Fibroblast of peridontal ligament (primary cell): Measurements from ENCODE around the gene SLC18B1.

ENCODE experiments used
- DNase-seq: peaks from one replicate; pipeline ENCODE4 v3.0.0-alpha.2; 2010; ENCODE audit errors: extremely low read depth

SLC18B1 gene

DNA sequence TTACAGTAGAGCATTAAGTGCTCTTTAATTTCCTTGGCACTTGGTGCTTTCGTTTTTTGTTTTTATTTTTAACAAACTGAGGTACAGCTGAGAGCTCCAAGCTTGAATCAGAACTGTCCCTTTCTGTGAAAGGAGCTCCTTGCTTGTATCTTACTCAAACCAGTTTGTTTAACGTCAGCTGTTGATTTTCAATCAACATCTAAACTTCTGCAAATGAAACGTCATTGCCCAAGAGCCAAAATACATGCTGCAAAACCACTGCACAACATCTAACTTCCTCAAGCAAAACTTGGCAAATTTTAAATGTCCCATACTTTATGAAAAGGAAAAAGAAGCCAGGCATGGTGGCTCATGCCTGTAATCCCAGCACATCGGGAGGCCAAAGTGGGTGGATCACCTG, 55.9 kb downstream of the SLC18B1 start:
- no peak for DNase-seq

DNA sequence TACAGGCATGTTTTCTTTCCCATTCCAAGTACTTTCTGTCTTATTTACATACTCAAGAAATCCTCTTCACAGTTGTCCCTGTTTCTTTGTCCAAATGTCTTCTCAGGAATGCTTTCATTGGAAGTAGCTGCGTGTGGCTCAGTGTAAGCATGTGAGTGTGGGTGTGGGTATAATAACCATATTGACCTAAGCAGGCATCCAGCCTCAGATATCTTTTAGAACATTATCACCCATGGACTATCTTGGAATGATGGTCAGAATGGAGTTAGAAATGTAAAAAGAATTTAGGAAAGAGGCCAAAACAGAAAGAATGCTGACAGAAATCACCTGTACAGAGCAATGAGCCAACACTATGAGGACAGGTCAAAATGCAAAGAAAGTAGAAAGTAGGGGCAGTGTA, 57.2 kb downstream of the SLC18B1 start:
- DNase-seq: no peak

- DNase-seq: no peak
Measured at GRCh38 chr6:132736239-132736638, 62.2 kb downstream of the SLC18B1 start.

DNA sequence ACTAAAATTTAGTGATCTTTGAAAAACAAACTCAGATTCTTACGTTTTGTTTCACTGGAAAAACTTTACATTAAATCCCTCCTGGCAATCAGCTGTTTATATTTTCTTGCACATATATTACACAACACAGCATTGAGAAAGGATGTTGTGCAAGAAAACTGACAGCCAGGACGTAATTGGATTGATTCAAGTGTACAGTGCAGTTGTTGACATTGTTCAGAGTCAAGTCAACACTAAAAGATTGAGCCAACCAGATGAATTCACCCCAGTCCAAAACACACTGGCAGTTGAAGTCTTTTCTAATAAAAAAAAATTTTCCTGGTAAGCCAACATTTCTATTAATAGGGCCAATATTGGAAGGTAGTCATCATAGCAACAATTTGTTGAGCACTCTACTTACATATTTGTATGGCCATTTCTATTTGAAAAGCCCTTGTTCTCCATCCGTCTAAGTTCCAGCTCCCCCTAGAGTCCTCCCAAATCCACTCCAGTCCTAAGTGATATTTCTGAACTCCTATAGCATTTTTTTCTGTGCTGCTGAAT, 63.7 kb downstream of the SLC18B1 start:
- DNase-seq: peak; percentile 64

DNA sequence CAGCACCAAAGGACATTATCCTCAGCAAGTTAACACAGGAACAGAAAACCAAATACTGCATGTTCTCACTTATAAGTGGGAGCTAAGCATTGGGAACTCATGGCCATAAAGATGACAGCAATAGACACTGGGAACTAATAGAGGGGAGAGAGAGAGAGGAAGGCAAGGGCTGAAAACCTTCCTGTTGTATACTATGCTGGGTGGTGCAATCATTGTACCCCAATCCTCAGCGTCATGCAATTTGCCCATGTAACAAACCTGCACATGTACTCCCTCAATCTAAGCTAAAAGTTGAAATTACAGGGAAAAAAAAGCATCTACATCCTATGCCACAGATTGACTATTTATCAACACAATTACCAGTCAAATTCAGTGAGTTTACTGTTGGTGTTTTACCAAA, 64.6 kb downstream of the SLC18B1 start:
- DNase-seq: no peak

DNA sequence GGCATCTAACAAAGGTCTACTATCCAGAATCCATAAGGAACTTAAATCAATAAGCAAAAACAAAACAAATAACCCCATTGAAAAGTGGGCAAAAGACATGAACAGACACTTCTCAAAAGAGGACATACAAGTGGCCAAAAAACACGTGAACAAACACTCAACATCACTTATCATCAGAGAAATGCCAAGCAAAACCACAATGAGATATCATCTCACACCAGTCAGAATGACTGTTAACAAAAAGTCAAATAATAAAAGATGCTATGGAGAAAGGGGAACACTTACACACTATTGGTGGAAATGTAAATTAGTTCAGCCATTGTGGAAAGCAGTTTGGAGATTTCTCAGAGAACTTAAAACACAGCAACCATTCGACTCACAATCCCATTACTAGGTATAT, 65.2 kb downstream of the SLC18B1 start:
- no peak for DNase-seq

GRCh38 chr6:132731086-132731485, 67.4 kb downstream of the SLC18B1 start:
- DNase-seq: peak; percentile 7

- peak; percentile 85 for DNase-seq
Measured at GRCh38 chr6:132730560-132730959, 67.9 kb downstream of the SLC18B1 start.

GRCh38 chr6:132728616-132729015, 69.8 kb downstream of the SLC18B1 start:
- DNase-seq: no peak

- DNase-seq: no peak
Measured at GRCh38 chr6:132726608-132726975, 71.8 kb downstream of the SLC18B1 start.

DNA sequence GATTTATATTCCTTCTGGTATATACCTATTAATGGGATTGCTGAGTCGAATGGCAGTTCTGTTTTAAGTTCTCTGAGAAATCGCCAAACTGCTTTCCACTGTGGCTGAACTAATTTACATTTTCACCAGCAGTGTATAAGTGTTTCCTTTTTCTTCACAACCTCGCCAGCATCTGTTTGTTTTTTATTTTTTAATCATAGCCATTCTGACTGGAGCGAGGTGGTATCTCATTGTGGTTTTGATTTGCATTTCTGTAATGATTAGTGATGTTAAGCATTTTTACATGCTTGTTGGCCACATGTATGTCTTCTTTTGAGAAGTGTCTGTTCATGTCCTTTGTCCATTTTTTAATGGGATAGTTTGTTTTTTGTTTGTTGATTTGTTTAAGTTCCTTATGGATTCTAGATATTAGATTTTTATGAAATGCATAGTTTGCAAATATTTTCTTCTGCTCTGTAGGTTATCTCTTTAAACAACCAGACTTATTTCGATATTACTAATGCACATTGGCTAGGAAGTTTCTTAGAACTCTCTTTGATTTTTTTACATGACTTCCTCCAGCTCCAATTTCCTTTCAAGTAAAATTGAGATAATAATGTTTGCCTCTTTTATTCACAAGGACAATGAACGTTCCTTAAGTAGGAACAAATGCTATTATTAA, 72.4 kb downstream of the SLC18B1 start:
- no peak for DNase-seq

GRCh38 chr6:132725471-132725870, 73.0 kb downstream of the SLC18B1 start:
- DNase-seq: no peak

GRCh38 chr6:132719736-132720448, 78.5 kb downstream of the SLC18B1 start:
- DNase-seq: no peak
